ENCODE measurements around the gene DHX29.
A peak's percentile ranks its signal among the peaks of the same experiment; 100 is the strongest.

The DHX29 gene

GRCh38 chr5:55232271-55232984 lies 75.1 kb downstream of the DHX29 start:
- DNase-seq: no peak

GRCh38 chr5:55231919-55232270 lies 75.6 kb downstream of the DHX29 start:
- DNase-seq: no peak

- DNase-seq: no peak
Observed at GRCh38 chr5:55231029-55231918, 76.2 kb downstream of the DHX29 start.

DNA sequence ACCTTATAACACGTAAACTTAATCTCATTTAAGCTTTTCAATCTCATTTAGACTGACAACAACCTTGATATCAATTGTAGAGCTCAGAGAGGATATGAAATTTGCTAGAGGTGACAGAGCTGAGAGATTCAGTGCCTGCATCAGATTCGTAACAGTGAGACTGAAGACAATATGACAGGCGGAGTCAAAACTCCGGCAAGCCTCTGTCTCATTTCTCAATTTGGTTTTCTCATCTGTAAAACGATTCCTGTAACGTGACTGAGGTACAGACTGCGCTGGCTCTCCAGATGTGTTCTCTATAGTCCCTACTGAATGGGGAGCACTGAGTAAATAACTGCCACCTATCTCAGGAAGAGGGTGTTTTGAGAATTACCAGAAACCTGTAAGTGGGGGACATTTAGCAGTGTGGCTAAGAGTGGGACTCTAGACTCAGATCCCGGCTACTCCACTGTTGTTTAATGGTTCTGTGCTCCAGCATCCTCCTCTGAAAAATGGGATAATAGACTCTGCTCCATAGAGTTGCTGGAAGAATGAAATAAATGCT lies 77.3 kb downstream of the DHX29 start:
- DNase-seq: no peak

DNA sequence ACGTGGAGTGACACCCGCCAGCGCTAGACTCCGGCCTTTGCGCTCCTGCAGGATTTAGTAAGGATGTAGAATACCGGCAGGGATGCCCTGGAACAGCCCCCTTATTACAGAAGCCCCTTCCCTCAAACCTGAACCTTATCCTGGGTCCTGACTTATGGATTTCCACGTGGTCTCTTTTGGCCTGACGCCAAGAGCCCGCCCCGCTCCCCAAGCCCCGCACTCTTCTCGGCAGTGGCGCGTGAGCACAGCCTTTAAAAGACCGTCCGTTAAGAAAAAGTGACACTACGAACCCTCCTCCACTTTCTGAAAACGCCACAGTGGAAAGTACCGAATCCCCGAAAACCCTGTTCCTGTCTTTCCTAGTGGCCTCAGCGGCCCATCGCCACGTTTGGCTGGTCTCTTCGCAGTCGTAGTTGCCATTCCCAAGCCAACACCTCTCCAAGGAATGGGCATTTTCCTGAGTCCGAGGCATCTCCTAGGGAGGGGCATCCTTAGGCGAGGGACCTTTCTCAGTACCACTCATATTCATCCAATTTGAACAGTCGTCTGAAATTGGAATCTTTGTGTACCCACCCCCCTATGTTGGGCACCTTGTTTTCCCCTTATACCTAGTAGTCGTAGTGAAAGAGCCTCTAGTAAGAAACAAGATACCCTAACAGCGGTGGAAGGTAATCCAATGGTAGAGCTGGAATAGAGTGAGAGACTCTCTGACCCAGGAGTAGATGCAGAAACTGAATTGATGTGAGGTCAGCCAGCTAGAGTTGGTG lies 79.6 kb downstream of the DHX29 start:
- no peak for DNase-seq

GRCh38 chr5:55226934-55227663 lies 80.4 kb downstream of the DHX29 start, which contains the start of gene MCIDAS:
TSS of gene MCIDAS (minus strand) at chr5:55227315. CDS start at chr5:55227138, 177 bp downstream.
- DNase-seq: peak in 2 of 4 experiments; percentile 11 to 21

DNA sequence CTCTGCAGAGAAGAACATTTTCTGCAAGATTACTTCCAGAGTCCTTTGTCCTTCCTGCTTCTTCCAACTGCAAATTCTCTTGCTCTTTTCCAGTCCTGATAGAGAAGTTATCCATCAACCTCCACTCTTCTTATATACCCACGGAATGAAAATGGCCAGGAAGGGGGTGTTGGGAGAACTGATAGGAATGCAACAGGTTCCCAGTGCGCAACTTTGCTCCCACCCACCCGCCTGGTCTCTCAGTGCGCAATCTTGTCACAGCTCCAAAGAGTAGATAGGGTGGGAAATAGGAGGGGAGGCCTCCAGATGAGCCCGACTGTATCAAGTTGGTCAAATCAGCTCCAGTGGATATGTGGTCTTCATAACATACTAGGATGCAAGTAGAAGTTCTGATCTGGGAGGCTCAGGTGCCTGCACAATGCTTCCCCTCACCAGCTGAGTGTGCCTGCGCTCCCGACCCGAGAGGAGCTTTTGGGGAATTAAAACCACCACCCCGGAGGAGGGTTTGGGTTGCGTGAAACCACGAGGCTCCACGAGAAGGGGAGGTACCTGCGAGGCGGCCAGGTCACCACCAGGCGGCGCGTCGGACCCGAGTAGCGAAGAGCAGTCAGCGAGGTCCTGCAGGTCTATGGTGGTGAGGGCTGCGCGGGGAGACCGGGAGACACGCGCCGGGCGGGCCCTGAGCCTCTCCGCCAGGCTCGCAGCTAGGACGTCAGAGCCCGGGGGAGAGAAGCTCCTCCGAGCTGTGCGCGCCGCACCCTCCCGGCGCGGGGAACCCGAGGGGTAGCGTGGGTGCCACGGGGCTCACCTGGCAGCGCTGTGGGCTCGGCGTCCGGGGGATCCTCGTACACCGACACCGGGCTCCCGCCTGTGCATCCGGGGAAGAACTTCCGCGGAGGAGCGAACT lies 81.2 kb downstream of the DHX29 start:
- peak in 3 of 4 experiments; percentile 3 to 28 (median 22) for DNase-seq

GRCh38 chr5:55225346-55225745 lies 82.1 kb downstream of the DHX29 start:
- DNase-seq: no peak

DNA sequence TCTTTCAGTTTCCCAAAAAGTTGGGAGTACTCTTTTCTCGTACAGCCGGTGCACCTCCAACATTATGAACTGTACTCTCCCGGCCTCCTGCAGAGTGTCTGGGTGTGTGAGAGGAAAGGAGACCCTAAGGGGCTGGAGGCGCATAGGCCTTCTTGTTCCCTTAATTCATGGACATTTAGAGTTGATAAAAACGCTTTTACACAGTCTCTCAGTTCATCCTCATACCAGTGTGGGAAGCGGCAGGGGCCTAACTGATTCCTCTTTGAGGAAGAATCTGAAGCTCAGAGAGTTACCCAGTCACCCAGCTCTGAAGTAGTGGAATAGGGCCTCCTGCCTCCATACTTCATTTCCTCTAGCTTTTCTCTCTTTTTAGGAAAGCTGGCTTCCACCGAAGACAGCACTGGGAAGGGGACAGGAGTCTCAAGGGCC lies 83.7 kb downstream of the DHX29 start:
- no peak for DNase-seq

DNA sequence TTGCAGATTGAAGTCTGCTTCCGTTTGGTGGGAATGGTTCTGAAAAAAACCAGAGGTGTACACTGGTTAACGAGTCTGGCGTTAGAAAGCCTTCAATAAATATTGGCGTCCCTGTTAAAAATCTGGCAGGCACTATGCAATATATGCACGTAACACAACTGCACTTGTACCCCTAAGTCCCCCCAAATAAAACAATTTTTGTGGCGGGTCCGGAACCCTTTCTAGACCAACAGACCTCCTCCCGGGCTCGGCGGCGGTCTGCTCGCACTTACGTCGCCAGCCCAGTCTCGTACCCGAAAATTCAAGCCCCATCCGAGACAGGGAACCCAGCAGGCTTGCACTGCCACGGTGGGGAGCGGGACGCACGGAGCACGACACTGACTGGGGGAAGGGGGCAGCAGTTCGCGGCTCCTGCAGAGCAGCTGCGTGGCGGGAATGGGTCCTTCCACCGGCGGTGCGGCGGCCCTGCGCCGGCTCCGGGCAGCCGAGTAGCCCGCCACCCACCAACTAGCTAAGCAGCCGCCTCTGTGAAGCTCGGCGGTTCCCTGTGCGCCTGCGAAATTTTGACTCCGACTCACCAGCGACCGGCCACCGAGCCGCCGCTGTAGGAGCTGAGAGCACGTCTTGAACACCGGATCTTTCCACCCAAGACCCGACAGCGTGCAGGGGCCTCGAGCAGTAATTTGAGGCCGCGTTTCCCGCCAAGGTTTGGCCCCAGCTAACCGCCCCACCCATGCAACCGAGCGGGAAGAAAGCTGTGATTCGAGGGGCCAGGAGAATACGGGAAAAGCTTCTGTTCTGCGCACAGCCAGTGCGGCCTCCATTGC lies 84.3 kb downstream of the DHX29 start:
- no peak for DNase-seq

- no peak for DNase-seq
Observed at GRCh38 chr5:55222092-55222984, 85.2 kb downstream of the DHX29 start.

GRCh38 chr5:55220433-55221185 lies 86.9 kb downstream of the DHX29 start:
- DNase-seq: no peak

DNA sequence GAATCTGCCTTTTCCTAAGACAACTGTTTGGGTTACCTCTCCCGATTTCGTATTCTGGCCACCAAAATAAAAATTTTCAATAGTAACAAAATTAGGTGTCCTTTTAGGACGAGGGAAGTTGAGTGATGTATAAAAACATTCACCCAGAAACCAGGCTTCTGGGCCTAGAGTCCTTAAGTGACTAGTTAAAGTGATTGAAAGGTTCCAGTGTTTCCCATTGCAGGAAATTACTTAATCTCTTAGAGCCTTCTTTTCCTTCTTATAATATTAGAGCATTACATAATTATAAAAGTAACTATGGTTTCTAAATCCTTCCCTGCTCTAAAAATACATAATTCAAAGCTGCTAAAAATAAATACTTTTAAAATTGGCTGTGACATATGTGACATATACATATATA lies 87.7 kb downstream of the DHX29 start:
- DNase-seq: no peak

DNA sequence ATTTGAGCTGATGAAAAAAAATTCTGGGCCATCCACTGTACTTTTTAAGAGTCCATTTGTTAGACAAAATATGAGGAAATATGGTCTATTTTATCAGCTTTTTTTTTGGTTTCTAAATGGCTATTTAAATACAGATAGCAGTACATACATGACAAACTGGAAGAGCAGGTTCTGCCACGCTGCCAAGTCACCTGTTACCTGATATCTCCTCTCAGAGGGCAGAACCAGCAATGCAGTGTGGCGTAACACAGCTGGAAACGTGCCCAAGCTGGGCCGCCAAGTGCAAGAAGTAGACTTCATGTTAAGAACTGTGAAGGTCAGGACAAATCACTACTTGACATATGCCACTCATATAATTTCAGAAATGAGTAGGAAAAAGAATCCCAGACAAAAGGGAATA lies 88.5 kb downstream of the DHX29 start:
- no peak for DNase-seq

GRCh38 chr5:55211184-55211874 lies 96.2 kb downstream of the DHX29 start:
- no peak for DNase-seq

All from activated naive CD4-positive, alpha-beta T cell (primary cell).